LNCaP clone FGC (cell line): Measurements from ENCODE around the gene RIF1.
"Not testable (repeated sequence)": the region's sequence is repeated elsewhere in the genome, so short reads cannot be mapped to it uniquely, and the experiment has no call there.

Source experiments
- DNase-seq: peaks from one replicate; pipeline ENCODE4 v3.0.0-alpha.2; 2011; ENCODE audit warnings: low read depth
- H3K4me3 ChIP-seq: 2 replicates; pipeline ENCODE4 v1.5.1; 2011; ENCODE audit warnings: mild to moderate bottlenecking, low read depth, low read length, control low read depth
- TF ChIP-seq, protein P1 (sequence below): IDR thresholded peaks from 2 replicates; pipeline ENCODE4 v1.5.1; 2012; ENCODE audit warnings: mild to moderate bottlenecking; ENCODE audit not compliant: control insufficient read depth, insufficient read depth; ENCODE audit errors: extremely low read depth

Gene RIF1

DNA sequence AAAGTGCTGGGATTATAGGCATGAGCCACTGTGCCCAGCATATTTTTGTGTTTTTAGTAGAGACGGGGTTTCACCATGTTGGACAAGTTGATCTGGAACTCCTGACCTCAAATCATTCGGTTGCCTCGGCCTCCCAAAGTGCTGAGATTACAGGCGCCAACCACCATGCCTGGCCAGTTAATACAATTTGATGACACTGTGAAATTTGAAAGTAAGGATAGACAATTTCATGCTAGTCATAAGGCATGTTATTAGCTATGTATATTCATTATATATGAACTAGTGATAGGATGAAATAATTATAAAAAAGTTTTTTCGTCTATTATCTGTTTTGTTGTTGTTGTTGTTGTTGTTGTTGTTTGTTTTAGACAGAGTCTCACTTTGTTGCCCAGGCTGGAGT is 8.6 kb upstream of the RIF1 start:
- no peak for DNase-seq
- TF ChIP-seq, protein P1, sequence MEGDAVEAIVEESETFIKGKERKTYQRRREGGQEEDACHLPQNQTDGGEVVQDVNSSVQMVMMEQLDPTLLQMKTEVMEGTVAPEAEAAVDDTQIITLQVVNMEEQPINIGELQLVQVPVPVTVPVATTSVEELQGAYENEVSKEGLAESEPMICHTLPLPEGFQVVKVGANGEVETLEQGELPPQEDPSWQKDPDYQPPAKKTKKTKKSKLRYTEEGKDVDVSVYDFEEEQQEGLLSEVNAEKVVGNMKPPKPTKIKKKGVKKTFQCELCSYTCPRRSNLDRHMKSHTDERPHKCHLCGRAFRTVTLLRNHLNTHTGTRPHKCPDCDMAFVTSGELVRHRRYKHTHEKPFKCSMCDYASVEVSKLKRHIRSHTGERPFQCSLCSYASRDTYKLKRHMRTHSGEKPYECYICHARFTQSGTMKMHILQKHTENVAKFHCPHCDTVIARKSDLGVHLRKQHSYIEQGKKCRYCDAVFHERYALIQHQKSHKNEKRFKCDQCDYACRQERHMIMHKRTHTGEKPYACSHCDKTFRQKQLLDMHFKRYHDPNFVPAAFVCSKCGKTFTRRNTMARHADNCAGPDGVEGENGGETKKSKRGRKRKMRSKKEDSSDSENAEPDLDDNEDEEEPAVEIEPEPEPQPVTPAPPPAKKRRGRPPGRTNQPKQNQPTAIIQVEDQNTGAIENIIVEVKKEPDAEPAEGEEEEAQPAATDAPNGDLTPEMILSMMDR = no peak
- no peak overlapping the region for H3K4me3 ChIP-seq

DNA sequence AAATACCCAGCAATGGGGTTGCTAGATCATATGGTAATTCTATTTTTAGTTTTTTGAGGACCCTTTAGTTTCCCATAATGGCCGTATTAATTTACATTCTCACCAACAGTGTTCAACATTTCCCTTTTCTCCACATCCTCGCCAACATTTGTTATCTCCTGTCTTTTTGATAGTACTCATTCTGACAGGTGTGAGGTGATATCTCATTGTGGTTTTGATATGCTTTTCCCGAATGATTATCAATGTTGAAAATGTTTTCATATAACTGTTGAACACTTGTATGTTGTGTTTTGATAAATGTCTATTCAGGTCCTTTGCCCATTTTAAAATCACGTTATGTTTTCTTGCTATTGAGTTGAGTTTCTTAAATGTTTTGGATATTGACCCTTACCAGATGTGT is 5.8 kb upstream of the RIF1 start:
- DNase-seq = no peak

GRCh38 chr2:151405376-151405775 is 4.3 kb upstream of the RIF1 start:
- no peak for DNase-seq
- no peak overlapping the region for H3K4me3 ChIP-seq
- TF ChIP-seq, protein P1 = no peak

More for the DNA sequence above, 5.8 kb upstream of the RIF1 start:
- no peak overlapping the region for H3K4me3 ChIP-seq
- TF ChIP-seq, protein P1 = no peak

DNA sequence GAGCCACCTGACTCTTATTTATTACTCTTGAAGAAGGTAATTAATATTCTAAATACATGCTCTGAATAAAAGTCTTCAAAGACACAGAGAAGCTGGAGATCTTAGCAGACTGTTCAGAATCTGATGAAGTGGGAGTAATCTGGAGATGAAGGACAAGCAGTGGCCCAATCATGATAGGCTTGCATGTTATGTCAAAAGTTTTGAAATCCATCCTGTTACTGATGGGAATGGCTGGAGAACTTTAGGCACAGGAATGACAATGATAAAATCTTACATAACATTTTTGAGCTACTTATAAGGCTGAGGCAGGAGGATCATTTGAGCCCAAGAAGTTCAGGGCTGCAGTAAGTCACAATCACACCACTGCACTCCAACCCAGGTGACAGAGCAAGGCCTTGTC is 2.4 kb upstream of the RIF1 start:
- TF ChIP-seq, protein P1 = no peak
- H3K4me3 ChIP-seq = no peak overlapping the region
- no peak for DNase-seq

GRCh38 chr2:151408788-151409600 is 708 bp upstream of the RIF1 start:
- peak overlapping the region; percentile 97 for H3K4me3 ChIP-seq
- TF ChIP-seq, protein P1 = no peak
- no peak for DNase-seq

DNA sequence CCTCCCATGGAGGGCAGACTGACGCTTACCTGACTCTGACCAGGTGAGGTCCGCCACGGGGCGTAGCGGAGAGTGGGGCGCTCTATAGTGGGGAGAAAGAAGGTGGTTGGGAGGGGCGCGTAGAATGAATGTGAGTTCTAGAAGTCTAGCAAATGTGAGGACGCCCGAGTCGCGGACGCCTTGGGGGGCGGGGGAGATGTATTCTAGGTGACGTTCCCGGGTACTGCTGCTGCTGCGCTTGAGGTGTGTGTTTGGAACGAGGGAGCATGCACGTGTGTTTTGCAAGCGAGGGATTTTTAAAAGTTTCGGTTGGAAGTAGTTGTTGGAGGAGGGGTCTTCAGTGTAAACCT is 758 bp downstream of the RIF1 start:
- no peak for DNase-seq
- TF ChIP-seq, protein P1 = no peak
- peak overlapping the region; percentile 97 for H3K4me3 ChIP-seq

DNA sequence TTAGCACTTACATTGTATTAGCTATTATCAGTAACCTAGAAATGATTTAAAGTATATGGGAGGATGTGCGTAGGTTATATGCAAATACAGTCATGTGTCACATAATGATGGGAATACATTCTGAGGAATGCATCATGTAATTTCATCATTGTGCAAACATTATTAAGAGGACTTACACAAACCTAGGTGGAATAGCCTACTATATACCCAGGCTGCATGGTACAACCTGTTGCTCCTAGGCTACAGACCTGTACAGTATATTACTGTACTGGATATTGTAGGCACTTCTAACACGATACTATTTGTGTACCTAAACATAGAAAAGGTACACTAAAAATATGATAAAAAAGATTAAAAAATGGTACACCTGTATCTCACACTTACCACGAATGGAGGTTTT is 7.9 kb downstream of the RIF1 start:
- DNase-seq = no peak
- TF ChIP-seq, protein P1 = no peak
- H3K4me3 ChIP-seq = no peak overlapping the region

DNA sequence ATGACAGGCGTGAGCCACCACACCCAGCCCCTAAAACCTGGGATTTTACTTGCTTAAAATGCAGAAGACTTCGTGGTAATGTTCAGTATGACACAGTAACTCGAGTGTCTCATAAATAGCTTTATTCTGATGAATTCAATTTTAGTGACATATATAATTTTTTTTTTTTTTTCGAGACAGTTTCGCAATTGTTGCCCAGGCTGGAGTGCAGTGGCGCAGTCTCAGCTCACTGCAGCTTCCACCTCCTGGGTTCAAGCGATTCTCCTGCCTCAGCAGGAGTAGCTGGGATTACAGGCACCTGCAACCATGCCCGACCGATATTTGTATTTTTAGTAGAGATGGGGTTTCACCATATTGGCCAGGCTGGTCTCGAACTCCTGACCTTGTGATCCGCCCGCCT is 12.0 kb downstream of the RIF1 start:
- DNase-seq, H3K4me3 ChIP-seq: not testable (repeated sequence)
